ENCODE results near the gene SYF2. TPM values are rescaled to one million over a fixed set of nuclear protein-coding genes. Genes with fewer than 3 reads are reported as not detected.

SYF2 gene
- total RNA-seq, 1 donor from 2014 or later: 43.7 TPM

- H3K4me3 ChIP-seq (ENCODE audit: low read depth, low read length): no peak overlapping the region
- H3K27me3 ChIP-seq (ENCODE audit: control insufficient read depth, insufficient read depth, low read length): no peaks in the 10 kb centered on the region
- DNase-seq (ENCODE audit: low read depth): no peak
- TF ChIP-seq CTCF (IDR thresholded peaks at IDR 0.05; ENCODE audit: insufficient read depth, low read length, severe bottlenecking): no peak
- H3K36me3 ChIP-seq (ENCODE audit: control insufficient read depth, insufficient read depth, low read length): no peaks in the 10 kb centered on the region
- no peak for FAIRE-seq
Observed at GRCh38 chr1:25182629-25183028, 49.7 kb downstream of the SYF2 start.

GRCh38 chr1:25180996-25181395 is 51.3 kb downstream of the SYF2 start:
- Histone ChIP-seq H3K36me3 (ENCODE audit: control insufficient read depth, insufficient read depth, low read length) (no peaks in the 10 kb centered on the region), H3K4me3 (ENCODE audit: low read depth, low read length) (no peak overlapping the region), H3K27me3 (ENCODE audit: control insufficient read depth, insufficient read depth, low read length) (no peaks in the 10 kb centered on the region)
- DNase-seq (ENCODE audit: low read depth) (no peak), FAIRE-seq (no peak)
- TF ChIP-seq CTCF (IDR thresholded peaks at IDR 0.05; ENCODE audit: insufficient read depth, low read length, severe bottlenecking): no peak

- no peak for DNase-seq (ENCODE audit: low read depth)
Observed at GRCh38 chr1:25178917-25179561, 53.3 kb downstream of the SYF2 start.

GRCh38 chr1:25174730-25175612 is 57.3 kb downstream of the SYF2 start:
- Histone ChIP-seq H3K4me3 (ENCODE audit: low read depth, low read length) (no peak overlapping the region), H3K36me3 (ENCODE audit: control insufficient read depth, insufficient read depth, low read length) (no peaks in the 10 kb centered on the region), H3K27me3 (ENCODE audit: control insufficient read depth, insufficient read depth, low read length) (no peaks in the 10 kb centered on the region)
- TF ChIP-seq CTCF (IDR thresholded peaks at IDR 0.05; ENCODE audit: insufficient read depth, low read length, severe bottlenecking): no peak
- FAIRE-seq (no peak), DNase-seq (ENCODE audit: low read depth) (no peak)

More at GRCh38 chr1:25178917-25179561, 53.3 kb downstream of the SYF2 start:
- no peak for TF ChIP-seq CTCF (IDR thresholded peaks at IDR 0.05; ENCODE audit: insufficient read depth, low read length, severe bottlenecking)
- H3K27me3 ChIP-seq (ENCODE audit: control insufficient read depth, insufficient read depth, low read length): no peaks in the 10 kb centered on the region
- H3K4me3 ChIP-seq (ENCODE audit: low read depth, low read length): no peak overlapping the region
- no peaks in the 10 kb centered on the region for H3K36me3 ChIP-seq (ENCODE audit: control insufficient read depth, insufficient read depth, low read length)
- no peak for FAIRE-seq

- Histone ChIP-seq H3K36me3 (ENCODE audit: control insufficient read depth, insufficient read depth, low read length) (no peaks in the 10 kb centered on the region), H3K4me3 (ENCODE audit: low read depth, low read length) (no peak overlapping the region), H3K27me3 (ENCODE audit: control insufficient read depth, insufficient read depth, low read length) (no peaks in the 10 kb centered on the region)
- DNase-seq (ENCODE audit: low read depth) (no peak), FAIRE-seq (no peak)
- TF ChIP-seq CTCF (IDR thresholded peaks at IDR 0.05; ENCODE audit: insufficient read depth, low read length, severe bottlenecking): no peak
Observed at GRCh38 chr1:25174363-25174729, 58.0 kb downstream of the SYF2 start.
